GM13977 (cell line): ENCODE results near the gene ADORA3.
A peak's percentile ranks its signal among the peaks of the same experiment; 100 is the strongest.

Experiments used
- DNase-seq: peaks from one replicate; pipeline ENCODE4 v3.0.0; 2012; ENCODE audit warnings: low spot score
- in situ Hi-C: fragments of 300-500 bp; cut with MboI; formaldehyde crosslinking; loops from one replicate; pipeline ENCODE4 v1.12.0; 2022; ENCODE audit warnings: low sequenced_read_pairs, low pct_unique_long_range_greater_than_20kb, mixed read lengths, inconsistent platforms; ENCODE audit not compliant: unreplicated experiment
- TF ChIP-seq, protein P1 (sequence below): IDR thresholded peaks from 2 replicates; pipeline ENCODE4 v1.5.1; 2012; ENCODE audit warnings: mild to moderate bottlenecking, control low read depth; ENCODE audit not compliant: insufficient read depth; ENCODE audit errors: extremely low read depth, missing control alignments

ADORA3 gene

DNA sequence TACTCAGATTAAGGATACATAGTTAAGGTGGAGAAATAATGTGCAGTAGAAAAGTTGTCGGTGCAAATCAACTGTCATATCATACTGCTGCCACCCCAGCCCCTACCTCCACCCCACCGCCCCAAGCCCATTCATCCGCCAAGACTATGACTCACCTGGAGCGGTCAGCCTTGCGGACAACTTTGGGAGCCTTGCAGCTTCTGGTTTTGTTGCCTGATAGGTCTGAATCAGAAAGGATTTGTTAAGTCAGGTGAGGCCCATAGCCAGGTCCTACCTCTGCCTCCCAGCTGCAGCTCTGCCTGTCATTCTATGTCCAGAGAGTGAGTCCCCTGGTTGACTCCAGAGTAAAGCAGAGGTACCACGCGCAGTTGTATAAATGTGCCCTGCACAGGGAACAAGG, 17.0 kb downstream of the ADORA3 start:
- in situ Hi-C loops, result no loop called here
- no peak for DNase-seq
- TF ChIP-seq, protein P1, sequence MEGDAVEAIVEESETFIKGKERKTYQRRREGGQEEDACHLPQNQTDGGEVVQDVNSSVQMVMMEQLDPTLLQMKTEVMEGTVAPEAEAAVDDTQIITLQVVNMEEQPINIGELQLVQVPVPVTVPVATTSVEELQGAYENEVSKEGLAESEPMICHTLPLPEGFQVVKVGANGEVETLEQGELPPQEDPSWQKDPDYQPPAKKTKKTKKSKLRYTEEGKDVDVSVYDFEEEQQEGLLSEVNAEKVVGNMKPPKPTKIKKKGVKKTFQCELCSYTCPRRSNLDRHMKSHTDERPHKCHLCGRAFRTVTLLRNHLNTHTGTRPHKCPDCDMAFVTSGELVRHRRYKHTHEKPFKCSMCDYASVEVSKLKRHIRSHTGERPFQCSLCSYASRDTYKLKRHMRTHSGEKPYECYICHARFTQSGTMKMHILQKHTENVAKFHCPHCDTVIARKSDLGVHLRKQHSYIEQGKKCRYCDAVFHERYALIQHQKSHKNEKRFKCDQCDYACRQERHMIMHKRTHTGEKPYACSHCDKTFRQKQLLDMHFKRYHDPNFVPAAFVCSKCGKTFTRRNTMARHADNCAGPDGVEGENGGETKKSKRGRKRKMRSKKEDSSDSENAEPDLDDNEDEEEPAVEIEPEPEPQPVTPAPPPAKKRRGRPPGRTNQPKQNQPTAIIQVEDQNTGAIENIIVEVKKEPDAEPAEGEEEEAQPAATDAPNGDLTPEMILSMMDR, result no peak

DNA sequence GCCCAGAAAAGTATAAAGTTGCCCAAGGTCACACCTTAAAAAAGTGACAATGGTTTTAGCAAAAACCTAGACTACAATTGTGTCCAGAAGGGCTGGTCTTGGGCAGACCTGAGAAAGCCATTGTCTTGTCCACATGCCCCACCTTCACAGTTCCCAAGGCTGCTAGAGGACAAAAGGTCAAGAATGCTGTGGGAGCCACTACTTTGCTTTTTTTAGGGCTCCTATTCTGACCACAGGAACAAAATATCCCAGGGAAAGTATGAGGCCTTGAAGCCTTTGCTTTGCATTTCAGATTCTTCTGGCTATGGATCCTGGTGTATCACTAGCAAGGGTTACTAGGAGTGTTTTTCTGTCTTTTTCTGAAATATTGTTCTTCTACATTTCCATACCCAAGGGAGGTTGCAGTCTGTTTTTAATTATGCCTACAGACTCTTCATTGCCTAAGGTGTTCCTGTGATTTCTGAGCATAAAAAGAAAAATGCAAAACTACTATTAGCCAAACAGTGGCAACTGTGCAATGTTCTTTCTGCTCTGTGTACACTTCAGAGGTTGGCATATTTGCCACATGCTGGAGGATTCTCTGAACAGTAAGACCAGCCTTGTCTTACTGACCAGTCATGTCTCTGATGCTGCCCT, 18.9 kb downstream of the ADORA3 start:
- TF ChIP-seq, protein P1, result no peak
- DNase-seq, result no peak
- in situ Hi-C loops, result no loop called here

DNA sequence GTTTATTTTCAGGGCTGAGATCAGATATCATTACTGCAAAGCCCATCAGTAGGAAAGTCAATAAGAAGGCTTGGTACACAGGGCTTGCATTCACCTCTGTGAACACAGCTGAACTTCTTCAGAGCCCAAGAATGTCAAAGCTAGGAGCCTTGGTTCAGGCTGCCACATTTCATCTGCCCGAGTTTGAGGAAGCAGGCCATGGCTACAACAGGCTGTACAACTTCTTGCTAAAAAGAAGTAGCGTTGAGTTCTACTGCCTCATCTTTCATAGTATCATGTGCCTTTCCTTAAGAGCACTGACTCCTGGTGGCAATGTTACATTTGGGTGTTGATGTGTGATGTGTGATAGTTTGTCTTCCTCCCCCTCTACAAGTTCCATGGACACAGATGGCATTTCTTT, 19.6 kb downstream of the ADORA3 start:
- TF ChIP-seq, protein P1, result no peak
- no peak for DNase-seq
- in situ Hi-C loops, result no loop called here

DNA sequence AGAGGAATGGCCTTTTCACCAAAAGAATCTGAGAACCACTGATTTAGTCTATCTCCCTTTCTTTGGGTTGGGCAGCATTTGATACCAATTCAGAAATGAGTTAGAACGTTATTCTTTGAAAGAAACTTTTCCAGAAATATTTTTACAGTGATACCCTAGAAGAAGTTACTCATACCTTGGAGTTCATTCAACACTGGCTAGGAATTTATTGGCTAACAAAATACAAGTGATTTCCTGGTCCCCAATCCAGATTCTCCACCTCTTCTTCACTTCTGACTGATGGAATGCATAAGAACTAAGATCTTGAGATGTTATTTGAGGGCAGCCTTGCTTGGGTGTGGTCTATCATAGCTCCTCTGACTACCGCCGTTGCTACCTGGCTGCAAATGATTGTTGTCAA, 20.3 kb downstream of the ADORA3 start:
- in situ Hi-C loops, result no loop called here
- TF ChIP-seq, protein P1, result no peak
- no peak for DNase-seq

DNA sequence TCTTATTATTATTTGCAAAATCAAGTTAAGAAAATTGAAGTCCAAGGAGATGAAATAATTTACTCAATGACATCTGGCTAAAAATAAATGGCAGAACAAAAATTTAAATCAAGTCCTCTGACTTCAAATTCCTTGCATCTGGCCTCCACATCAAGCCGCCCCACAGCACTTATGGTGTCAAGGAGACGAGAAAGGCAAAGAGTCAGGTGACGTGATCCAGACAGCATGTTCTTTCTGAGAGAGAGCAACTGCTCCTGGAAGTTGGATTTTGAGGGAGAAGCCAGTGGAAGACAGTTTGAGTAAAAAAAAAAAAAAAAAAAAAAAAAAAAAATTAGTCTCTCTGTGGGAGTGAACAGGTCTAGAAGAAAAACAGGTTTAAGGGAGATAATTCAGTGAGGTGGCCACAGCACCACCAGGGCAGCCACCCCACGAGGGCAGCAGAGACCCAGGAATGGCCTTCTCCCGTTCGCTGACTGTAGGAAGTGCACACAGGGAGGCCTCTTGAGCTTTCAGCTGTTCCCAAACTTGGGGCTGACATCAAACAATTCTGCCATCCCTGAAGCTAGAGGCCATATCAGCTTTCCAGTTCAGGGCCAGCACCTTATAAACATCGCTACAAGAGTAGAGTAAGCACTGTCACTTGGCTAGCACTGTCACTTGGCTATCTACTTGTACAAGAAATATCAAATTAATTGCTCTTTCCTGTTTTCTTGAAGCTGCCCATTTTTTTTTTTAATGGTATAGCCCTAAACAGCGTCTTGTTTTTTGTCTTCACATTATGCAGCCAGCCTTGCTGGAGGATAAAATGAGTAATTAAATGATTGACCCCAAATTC, 21.8 kb downstream of the ADORA3 start:
- TF ChIP-seq, protein P1, result peak; percentile 88
- peak; percentile 63 for DNase-seq
- in situ Hi-C loops, result no loop called here

DNA sequence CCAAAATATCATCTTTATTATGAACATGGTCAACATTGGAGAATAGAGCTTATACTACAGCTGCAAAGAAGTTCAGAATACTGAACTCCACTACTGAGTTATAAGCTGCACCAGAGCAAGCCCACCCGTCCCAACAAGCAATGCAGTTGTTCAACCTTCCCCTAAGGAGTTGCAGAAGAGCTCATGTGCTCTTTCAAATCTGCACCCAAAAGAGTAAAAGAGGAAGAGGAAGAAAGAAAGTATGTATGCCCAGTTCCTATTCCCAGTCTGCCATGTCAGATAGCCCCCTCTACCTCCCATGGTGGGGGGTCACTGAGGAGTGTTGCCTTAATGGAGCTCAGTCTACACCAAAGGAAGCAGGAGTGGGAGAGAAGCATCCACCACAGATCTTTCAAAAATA, 22.8 kb downstream of the ADORA3 start:
- in situ Hi-C loops, result no loop called here
- TF ChIP-seq, protein P1, result no peak
- no peak for DNase-seq
